BE2C (cell line): ENCODE results near the gene GALK2.

Experiments
- DNase-seq: peaks from one replicate; pipeline ENCODE4 v3.0.0-alpha.2; 2020
- H3K27me3 ChIP-seq: fragments of 250-450 bp; sonication (Bioruptor Pico); 2 replicates; pipeline ENCODE4 v1.5.1; 2020; ENCODE audit warnings: mild to moderate bottlenecking
- H3K36me3 ChIP-seq: fragments of 250-450 bp; sonication (Bioruptor Pico); 2 replicates; pipeline ENCODE4 v1.5.1; 2020; ENCODE audit warnings: mild to moderate bottlenecking
- H3K4me1 ChIP-seq: fragments of 250-450 bp; sonication (Bioruptor Pico); 2 replicates; pipeline ENCODE4 v1.5.1; 2020
- H3K4me3 ChIP-seq: 2 replicates; pipeline ENCODE4 v1.5.1; 2011; ENCODE audit warnings: low read depth, low read length
- H3K9me3 ChIP-seq: fragments of 250-450 bp; sonication (Bioruptor Pico); 2 replicates; pipeline ENCODE4 v1.5.1; 2020
- CTCF ChIP-seq: IDR thresholded peaks from 2 replicates; pipeline ENCODE4 v1.5.1; 2012; ENCODE audit warnings: mild to moderate bottlenecking, low read depth, low read length

The GALK2 gene

DNA sequence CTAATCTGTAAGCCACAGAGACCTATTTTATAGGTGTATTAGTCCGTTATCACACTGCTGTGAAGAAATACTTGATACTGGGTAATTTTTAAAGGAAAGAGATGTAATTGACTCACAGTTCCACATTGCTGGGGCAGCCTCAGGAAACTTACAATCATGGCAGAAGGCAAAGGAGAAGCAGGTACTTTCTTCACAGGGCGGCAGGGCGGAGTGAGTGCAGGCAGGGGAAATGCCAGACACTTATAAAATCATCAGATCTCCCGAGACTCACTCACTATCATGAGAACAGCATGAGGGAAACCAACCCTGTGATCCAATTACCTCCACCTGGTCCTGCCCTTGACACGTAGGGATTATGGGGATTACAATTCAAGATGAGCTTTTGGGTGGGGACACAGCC, 108.7 kb downstream of the GALK2 start:
- no peak for TF ChIP-seq CTCF
- Histone ChIP-seq H3K27me3 (no peaks in the 10 kb centered on the region), H3K36me3 (peaks cover 4% of the 10 kb centered on the region), H3K4me1 (peaks cover 10% of the 10 kb centered on the region), H3K9me3 (no peaks in the 10 kb centered on the region), H3K4me3 (no peak overlapping the region)
- no peak for DNase-seq

DNA sequence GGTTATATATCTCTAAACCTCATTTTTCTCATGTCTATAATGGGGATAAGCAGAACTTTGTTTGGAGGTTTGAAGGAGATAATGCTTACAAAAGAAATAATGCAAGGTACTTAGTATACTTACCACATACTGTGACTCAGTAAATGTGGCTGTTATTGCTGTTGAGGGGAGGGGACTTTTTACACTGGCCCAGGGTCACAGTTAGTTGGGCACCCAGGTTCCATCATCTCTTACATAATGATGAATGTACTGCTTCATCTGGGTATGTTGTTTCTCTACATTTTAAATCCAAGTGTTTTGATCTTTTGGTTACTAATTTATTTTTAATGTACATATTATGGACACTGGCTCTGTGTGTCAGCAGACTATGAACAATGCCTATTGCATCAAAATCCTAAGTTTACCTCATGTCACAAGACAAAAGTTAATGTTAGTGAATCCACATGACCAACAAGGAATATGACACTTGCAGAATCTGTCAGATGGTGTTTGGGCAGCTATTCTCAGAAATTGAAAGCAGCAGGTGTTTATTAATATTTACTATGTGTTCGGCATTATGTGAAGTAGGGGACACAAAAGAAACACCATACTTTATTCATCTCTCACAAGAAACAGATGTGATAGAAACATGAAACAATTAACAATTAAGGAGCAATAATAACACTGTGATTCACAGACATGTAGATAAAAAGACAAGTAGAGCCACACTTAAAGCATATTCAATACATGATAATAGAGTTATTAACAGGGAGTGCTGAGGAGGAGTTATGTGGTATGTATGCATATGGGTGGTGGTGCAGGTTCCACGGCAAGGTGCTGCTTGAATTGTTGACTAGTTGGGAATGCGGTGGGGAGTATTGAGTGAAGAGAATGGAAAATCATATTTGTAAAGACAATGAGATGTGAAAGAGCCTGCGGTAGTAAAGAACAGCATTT, 109.7 kb downstream of the GALK2 start:
- no peak for DNase-seq
- Histone ChIP-seq H3K36me3 (peaks cover 6% of the 10 kb centered on the region), H3K27me3 (no peaks in the 10 kb centered on the region), H3K4me1 (peaks cover 5% of the 10 kb centered on the region; the same call in 1 of the 2 replicates), H3K4me3 (no peak overlapping the region), H3K9me3 (no peaks in the 10 kb centered on the region)
- TF ChIP-seq CTCF, result no peak

DNA sequence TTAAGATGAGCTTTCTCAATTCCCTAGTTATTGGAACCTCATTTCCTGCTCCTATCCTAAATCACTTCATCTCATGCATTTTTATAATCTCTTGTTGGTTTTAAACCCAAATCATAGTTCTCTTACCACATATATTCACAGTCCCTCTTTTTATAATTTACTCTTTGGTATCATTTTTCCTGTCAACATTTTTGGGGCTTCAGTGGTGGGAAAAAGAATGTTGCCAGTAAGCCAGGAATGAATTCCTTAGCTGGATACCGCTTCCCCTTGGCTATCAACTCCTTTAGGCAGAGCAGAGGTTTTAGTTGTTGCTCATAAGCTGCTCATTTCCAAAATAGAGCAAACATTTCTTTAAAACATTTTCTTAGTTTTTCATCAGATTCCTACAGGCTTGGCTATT, 112.3 kb downstream of the GALK2 start:
- no peak for DNase-seq
- H3K36me3 ChIP-seq, result peaks cover 6% of the 10 kb centered on the region

GRCh38 chr15:49286649-49287404, 116.8 kb downstream of the GALK2 start:
- DNase-seq, result no peak
- no peak overlapping the region for H3K4me3 ChIP-seq

More for the DNA sequence above, 112.3 kb downstream of the GALK2 start:
- TF ChIP-seq CTCF, result no peak
- no peak overlapping the region for H3K4me3 ChIP-seq
- no peaks in the 10 kb centered on the region for H3K9me3 ChIP-seq
- H3K27me3 ChIP-seq, result no peaks in the 10 kb centered on the region
- no peaks in the 10 kb centered on the region for H3K4me1 ChIP-seq

GRCh38 chr15:49287481-49287880, 117.4 kb downstream of the GALK2 start:
- H3K27me3 ChIP-seq, result no peaks in the 10 kb centered on the region
- H3K4me1 ChIP-seq, result peaks cover 17% of the 10 kb centered on the region
- no peak for DNase-seq
- no peaks in the 10 kb centered on the region for H3K9me3 ChIP-seq
- TF ChIP-seq CTCF, result no peak
- peaks cover 9% of the 10 kb centered on the region for H3K36me3 ChIP-seq
- no peak overlapping the region for H3K4me3 ChIP-seq

More at GRCh38 chr15:49286649-49287404, 116.8 kb downstream of the GALK2 start:
- TF ChIP-seq CTCF, result no peak
- Histone ChIP-seq H3K27me3 (no peaks in the 10 kb centered on the region), H3K9me3 (no peaks in the 10 kb centered on the region), H3K36me3 (peaks cover 6% of the 10 kb centered on the region), H3K4me1 (peaks cover 17% of the 10 kb centered on the region)

GRCh38 chr15:49288391-49288790, 118.3 kb downstream of the GALK2 start:
- TF ChIP-seq CTCF, result no peak
- Histone ChIP-seq H3K4me3 (no peak overlapping the region), H3K27me3 (no peaks in the 10 kb centered on the region), H3K9me3 (no peaks in the 10 kb centered on the region), H3K36me3 (peaks cover 7% of the 10 kb centered on the region), H3K4me1 (peaks cover 17% of the 10 kb centered on the region)
- DNase-seq, result no peak
